Glomerular visceral epithelial cell (primary cell): ENCODE results near the gene TLR10.

Experiments
- DNase-seq: peaks from one replicate; pipeline ENCODE4 v3.0.0-alpha.2; 2016; ENCODE audit errors: extremely low spot score

TLR10 gene

DNA sequence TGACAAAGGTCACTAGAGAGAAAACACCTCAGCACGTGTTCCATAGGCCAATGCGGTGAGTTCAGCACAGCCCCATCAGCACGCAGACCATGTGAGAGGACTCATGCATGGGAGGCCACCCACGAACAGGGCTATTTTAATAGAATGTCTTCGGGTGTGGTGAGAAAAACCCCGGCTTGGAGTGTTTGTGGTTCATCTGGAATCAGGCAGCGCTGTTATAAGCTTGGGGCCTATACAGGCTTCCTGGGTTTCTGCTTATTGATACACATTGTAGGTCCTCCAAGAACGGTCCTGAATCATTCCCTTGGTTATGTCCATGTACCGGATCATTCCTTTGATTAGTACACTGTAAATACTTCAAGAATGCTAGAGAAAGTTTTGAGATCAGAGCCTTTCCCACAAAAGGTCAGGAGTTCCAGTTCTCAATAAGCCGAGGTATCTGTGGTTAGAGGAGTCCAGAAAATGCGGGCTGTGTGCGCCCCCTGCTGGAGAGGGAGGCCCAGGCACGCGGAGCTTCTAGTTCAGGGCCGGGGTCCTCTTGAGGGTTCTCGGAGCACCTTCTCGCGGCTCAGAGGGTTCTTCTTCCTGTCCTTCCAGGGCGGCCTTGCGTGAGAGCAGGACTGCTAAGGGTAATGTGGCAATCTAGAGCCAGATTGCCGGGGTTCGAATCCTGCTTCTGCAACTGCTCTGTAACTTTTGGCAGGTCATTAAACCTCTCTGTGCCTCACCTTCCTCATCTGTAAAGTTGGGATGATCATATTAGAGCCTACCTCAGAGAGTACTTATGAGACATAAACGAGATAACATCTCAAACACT, 51.8 kb downstream of the TLR10 start:
- peak; percentile 82 for DNase-seq

DNA sequence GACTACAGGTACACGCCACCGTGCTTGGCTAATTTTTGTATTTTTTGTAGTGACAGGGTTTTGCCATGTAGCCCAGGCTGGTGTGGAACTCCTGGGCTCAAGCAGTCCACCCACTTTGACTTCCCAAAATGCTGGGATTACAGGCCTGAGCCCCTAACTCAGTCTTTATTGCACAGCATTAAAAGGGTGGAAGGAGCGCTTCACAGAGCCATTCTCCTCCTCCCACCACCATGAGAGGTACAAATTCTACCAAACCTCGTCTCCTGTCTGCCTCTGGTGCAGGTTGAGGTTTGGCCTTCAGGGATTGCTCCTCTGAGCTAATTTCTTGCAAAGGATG, 52.3 kb downstream of the TLR10 start:
- DNase-seq: no peak

DNA sequence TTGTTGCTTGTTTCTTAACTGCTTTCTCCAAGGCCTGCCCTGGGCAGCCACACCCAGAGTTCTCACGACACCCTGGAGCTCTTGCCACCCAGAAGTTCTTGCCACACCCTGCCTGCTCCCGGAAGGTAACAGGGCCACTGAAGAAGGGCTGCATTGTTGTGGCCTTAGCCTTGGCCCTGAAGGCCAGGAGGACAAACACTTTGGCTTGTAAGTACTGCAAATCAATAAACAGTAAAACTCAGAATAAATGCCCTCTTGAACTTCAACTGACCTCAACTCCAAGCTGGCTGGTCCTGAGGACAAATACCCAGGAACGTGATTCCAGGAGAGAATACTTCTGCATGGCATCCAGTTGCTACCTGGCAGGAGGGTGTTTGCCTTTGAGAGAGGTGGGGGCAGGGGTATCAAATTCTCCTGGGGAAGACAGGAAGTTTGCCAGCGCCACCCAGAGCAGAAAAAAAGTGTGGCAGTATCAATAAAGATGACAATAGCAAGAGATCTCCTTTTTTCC, 54.1 kb downstream of the TLR10 start:
- no peak for DNase-seq

DNA sequence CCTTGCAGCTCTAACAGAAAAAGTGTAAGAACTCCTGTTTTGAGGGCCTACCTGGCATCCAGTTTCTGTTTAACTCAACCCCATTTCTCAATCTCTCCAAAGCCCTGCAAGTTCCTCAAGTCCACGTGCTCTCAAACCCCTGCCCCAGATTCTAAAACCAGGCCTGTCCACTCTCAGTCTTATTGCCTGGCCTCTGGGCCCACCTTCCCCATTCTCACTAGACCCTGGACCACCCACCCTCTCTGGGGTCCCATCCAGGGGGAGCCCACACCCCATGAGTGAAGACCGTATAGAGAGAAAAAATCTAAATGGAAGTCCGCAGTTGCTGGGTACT, 58.3 kb downstream of the TLR10 start:
- no peak for DNase-seq

DNA sequence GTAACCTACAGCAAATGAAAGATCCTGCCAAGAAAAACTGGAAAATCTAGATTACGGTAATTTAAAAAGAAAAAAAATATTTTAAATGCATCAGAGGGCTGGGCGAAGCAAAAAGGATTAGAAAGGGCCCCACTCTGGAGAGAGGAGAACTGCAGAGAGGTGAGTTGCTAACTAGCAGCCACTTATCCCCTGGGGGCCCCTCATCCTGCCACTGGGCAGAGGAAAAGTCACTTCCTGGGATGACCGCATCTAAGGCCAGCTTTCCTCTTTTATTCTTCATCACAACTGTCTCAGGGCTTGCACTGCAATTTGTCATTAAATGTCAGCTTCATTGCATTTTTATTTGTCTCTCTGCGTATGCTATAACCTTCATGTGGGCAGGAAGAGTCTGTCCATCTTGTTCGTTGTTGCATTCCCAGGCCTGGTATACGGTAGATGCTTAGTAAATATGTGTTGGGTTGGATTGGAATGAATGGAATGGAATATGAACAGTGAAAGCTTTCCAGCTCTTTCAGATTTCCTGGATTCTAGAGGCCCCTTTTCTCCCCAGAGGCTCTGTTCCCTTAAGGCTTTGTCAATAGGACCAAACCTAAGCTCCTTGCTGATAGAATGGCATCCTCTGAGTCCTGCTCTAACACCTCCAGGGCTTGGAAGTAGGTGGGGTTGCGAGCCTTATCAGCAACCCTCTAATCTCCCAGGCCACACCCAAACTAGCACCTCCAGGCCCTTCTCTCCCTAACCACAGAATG, 58.9 kb downstream of the TLR10 start:
- DNase-seq: no peak

DNA sequence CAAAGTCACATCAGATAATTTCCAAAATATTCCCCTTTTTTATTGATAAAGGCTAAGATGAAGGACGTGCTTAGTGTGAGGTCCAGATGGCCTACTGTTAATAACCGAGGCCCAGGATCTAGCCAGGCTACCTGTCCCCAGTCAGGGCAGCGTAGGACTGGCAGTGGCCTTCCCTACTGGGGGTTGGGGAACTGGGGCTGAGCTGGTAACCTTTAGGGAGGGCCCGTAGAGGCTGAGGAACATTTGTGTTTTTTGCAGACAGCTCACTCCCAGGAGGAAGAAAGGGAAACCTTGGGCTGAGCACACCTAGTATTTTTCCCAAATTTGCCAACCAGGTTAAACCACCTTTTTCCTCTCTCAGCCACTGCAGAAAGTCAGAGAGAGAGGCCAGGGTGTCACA, 59.7 kb downstream of the TLR10 start:
- no peak for DNase-seq
